T-helper 17 cell (primary cell): ENCODE results near the gene BUB1. TPM values are rescaled to one million over a fixed set of nuclear protein-coding genes. Genes with fewer than 3 reads are reported as not detected.

ENCODE experiments used
- ATAC-seq: fragments of 150-1000 bp; cut with Tn5 transposase; 2 replicates; pipeline ENCODE4 v1.10.0; 2021; ENCODE audit warnings: mild to moderate bottlenecking, moderate library complexity
- DNase-seq, 3 donors: peaks; one replicate each; pipeline versions ENCODE4 v3.0.0 to v3.0.0-alpha.2; 2020 to 2021
- H3K9me3 ChIP-seq: one replicate; pipeline ENCODE4 v1.7.0; 2013; ENCODE audit warnings: low read length, mild to moderate bottlenecking; ENCODE audit not compliant: control insufficient read depth, poor library complexity, severe bottlenecking
- H3K27ac Mint-ChIP-seq: one replicate; pipeline ENCODE4 v1.8.0; 2022; ENCODE audit warnings: mild to moderate bottlenecking, moderate library complexity, mixed read lengths
- H3K27me3 Mint-ChIP-seq: one replicate; pipeline ENCODE4 v1.8.0; 2022; ENCODE audit warnings: mixed read lengths
- H3K36me3 Mint-ChIP-seq: one replicate; pipeline ENCODE4 v1.8.0; 2022; ENCODE audit warnings: low read depth, mixed read lengths
- H3K4me1 Mint-ChIP-seq: one replicate; pipeline ENCODE4 v1.8.0; 2022; ENCODE audit warnings: mild to moderate bottlenecking, mixed read lengths
- H3K4me3 Mint-ChIP-seq: one replicate; pipeline ENCODE4 v1.8.0; 2022; ENCODE audit warnings: mild to moderate bottlenecking, moderate library complexity, mixed read lengths
- total RNA-seq, 4 donors: library from RNA in 2 of 4; stranded (reverse) in 2 of 4; gene quantifications; one replicate each; pipeline ENCODE4 v1.2.3 and lab custom pipeline; 2022 to 2026

Gene BUB1
- 1 to 10 TPM; 3.2 to 8.6 TPM for total RNA-seq
- 8.8 to 9.2 reads per million in 2 donors for total RNA-seq (lab: John Stamatoyannopoulos, UW)

DNA sequence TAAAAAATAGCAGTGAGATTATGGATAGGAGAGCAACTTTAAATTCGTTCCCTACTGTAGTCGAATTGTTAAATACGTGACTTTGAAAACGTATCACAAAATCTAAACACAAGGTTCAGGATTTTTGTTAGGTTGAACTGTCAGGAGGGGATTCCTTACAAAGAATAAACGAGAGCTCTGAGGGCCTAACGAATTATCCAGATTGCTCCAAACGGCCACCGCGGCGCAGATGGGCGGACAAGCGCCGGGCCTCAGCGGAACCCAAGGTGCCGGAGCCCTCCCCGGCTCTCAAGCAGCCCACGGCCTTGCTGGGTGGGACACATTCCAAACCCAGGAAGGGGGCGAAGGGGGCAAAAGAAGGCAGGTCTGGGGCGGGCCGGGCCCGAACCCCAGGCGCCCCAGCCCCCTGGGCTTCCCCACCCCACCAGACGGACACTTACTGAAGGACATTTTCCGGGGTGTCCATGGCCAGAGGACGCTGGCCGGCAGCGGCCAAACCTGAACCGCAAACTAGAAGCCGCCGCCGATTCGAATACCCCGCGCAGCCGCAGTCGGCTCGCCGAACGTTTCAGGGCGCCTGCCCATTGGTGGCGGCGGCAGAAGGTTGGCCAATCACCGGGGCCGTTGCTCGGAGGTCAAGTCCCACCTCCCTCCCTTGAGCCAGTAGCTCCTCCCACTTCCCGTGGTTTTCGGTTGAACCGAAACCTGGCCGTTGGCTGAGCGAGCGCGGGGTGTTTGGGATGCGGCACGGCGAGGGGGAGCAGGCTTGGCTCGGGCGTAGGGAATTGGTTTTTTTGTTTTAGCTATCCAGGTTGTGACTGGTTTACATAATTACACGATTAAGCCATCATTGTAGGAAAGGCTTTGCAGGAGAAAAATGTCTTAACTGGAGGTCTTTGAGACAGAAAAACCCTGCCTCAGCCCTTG is at the start of gene BUB1:
BUB1 (minus strand) TSS at position 534 of the 927 bp plus-strand sequence; CDS start at position 466, 68 bp downstream.
- DNase-seq (peak; percentile 90 to 93 (median 92)), ATAC-seq (peak; percentile 98)
- H3K4me3 Mint-ChIP-seq: peak within 1 kb of the TSS; percentile 99
- H3K27me3 Mint-ChIP-seq: no peaks in the 10 kb centered on the region
- H3K36me3 Mint-ChIP-seq: peaks cover 5% of the 10 kb centered on the region
- peak within 1 kb of the TSS; percentile 94 for H3K27ac Mint-ChIP-seq
- H3K9me3 ChIP-seq: no peaks in the 10 kb centered on the region
- peaks cover 8% of the 10 kb centered on the region for H3K4me1 Mint-ChIP-seq

DNA sequence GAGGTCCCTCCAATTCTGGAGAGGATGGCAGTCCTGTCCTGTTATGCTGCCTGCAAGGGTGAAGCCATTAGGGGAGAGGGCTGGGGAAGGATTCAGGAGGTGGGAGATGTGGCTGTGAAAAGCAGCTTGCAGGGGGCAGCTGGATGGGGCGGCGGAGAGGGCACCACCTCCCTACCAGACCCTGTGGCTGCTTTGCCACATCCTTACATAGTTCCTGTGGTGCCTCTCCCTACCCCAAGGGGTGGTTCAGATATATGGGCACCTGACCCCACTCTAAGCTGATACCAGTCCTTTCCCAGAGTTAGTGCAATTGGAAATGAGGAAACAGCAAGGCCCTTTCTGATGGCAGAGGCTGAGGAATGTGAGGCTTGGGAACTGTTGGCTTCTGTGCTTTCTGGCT is 48.4 kb upstream of the BUB1 start:
- peaks cover 36% of the 10 kb centered on the region for H3K27me3 Mint-ChIP-seq
- H3K9me3 ChIP-seq: no peaks in the 10 kb centered on the region
- DNase-seq (no peak), ATAC-seq (no peak)
- peaks cover 2% of the 10 kb centered on the region for H3K36me3 Mint-ChIP-seq
- H3K27ac Mint-ChIP-seq: no peak overlapping the region
- no peaks in the 10 kb centered on the region for H3K4me1 Mint-ChIP-seq
- H3K4me3 Mint-ChIP-seq: no peak overlapping the region

DNA sequence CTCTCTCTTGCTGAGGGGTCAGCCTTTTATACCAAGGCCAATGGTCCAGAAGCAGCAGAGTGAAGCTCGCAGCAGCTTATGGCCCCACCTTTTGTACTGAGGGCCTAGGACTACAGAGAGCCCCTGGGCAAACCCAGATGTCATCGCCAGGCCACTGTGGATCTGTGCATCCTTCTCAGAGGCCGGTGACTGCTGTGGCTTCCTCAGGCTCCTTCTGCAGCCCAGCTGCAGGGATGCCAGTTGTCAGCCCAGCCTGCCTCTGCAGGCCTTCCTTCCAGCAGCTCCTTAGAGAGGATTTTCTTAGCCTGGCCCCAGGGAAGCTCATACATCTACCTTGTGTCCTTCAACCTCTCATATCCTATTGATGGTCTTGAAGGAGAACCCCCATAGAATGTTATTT is 48.0 kb upstream of the BUB1 start:
- Mint-ChIP-seq H3K27me3 (peaks cover 32% of the 10 kb centered on the region), H3K4me1 (no peaks in the 10 kb centered on the region), H3K4me3 (no peak overlapping the region), H3K27ac (no peak overlapping the region), H3K36me3 (peaks cover under 1% of the 10 kb centered on the region)
- ATAC-seq: no peak
- no peaks in the 10 kb centered on the region for H3K9me3 ChIP-seq
- no peak for DNase-seq

DNA sequence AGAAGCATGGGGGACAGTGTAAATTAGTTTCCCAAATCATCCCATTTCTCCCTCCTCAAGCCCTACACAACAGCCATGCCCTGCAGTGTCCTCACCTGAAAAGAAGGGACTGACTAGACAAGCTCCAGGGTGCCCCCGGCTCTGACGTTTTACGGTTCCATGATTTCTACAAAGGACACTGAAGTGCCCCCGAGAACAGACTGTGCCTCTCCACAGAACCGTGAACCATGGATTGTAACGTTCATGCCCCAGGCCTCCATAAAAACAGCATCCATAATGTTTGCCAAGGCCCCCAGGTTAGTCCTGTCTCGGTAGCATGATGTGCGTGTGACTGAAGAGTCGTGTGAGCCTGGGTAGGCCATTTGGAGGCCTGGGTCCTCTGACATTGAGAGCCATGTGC is 47.5 kb upstream of the BUB1 start:
- ATAC-seq (no peak), DNase-seq (no peak)
- peaks cover 32% of the 10 kb centered on the region for H3K27me3 Mint-ChIP-seq
- no peaks in the 10 kb centered on the region for H3K4me1 Mint-ChIP-seq
- H3K9me3 ChIP-seq: no peaks in the 10 kb centered on the region
- H3K36me3 Mint-ChIP-seq: no peaks in the 10 kb centered on the region
- H3K27ac Mint-ChIP-seq: no peak overlapping the region
- H3K4me3 Mint-ChIP-seq: no peak overlapping the region

DNA sequence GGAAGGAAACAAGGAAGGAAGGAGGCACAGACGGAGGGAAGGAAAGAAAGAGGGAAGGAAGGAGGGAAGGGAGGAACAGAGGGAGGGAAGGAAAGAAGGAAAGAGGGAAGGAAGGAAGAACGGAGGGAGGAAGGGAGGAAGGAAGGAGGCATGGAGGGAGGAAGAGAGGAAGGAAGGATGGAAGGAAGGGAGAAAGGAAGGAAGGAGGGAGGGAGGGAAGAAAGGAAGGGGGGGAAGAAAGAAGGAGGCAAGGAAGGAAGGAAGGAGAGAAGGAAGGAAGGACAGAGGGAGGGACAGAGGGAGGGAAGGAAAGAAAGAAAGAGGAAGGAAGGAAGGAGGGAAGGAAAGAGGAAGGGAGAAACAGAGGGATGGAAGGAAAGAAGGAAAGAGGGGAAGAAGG is 47.0 kb upstream of the BUB1 start:
- no peak for ATAC-seq
- no peaks in the 10 kb centered on the region for H3K9me3 ChIP-seq
- H3K27ac Mint-ChIP-seq: no peak overlapping the region
- H3K4me3 Mint-ChIP-seq: no peak overlapping the region
- no peaks in the 10 kb centered on the region for H3K36me3 Mint-ChIP-seq
- no peak for DNase-seq
- peaks cover 32% of the 10 kb centered on the region for H3K27me3 Mint-ChIP-seq
- H3K4me1 Mint-ChIP-seq: no peaks in the 10 kb centered on the region

DNA sequence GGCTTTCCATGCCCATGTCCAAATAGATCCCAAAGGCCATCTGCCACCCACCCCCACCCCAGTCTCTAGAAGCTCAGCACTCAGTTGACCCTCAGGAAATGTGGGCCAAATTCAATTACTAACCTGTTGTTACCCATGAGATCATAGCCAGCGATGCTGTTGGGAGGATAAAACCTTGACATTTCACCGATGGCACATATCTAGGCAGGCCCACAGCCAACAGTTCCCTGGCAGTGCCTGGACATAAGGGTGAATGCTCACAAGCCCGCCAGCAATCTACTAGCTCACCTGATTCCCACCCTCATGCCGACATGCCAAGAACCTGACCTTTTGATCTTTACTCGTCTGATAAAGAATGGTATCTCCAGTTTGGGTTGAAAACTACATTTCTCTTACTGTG is 42.7 kb upstream of the BUB1 start:
- Mint-ChIP-seq H3K4me1 (no peaks in the 10 kb centered on the region), H3K4me3 (no peak overlapping the region), H3K36me3 (no peaks in the 10 kb centered on the region), H3K27ac (no peak overlapping the region), H3K27me3 (peaks cover 50% of the 10 kb centered on the region)
- no peaks in the 10 kb centered on the region for H3K9me3 ChIP-seq
- no peak for DNase-seq
- no peak for ATAC-seq

DNA sequence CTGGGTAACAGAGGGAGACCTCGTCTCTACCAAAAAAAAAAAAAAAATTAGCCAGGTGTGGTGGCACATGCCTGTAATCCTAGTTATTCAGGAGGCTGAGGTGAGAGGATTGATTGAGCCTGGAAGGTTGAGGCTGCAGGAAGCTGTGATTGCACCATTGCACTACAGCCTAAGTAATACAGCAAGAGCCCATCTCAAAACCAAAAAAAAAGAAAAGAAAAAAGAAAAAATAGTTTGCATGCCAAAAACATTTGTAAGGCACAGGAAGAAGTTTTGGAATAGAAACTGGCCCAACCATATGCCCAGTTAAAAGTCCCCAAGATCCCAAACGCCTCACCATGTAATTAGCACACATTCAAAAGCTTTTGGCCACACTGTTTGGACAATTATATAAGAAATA is 41.1 kb upstream of the BUB1 start:
- H3K36me3 Mint-ChIP-seq: no peaks in the 10 kb centered on the region
- H3K27ac Mint-ChIP-seq: no peak overlapping the region
- no peak for ATAC-seq
- no peak overlapping the region for H3K4me3 Mint-ChIP-seq
- H3K9me3 ChIP-seq: no peaks in the 10 kb centered on the region
- no peak for DNase-seq
- H3K4me1 Mint-ChIP-seq: no peaks in the 10 kb centered on the region
- H3K27me3 Mint-ChIP-seq: peaks cover 61% of the 10 kb centered on the region

DNA sequence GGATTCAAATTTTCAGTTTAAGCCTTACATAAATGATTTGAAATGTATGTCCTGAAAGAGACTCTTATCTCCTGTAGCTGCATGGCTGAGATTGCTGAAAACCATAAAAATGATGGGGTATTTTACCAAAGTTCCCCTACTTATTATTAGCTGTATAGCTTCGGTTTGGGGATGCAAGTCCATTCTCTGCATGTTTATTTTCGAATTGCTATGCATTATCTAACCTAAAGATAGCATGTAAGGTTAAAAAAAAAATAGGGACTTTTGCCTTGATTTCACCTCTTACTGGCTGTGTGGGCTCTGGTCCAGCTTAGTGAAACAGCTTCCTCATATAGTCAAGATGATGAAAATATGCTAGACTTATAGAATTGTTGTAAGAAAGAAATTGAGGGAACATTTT is 40.5 kb upstream of the BUB1 start:
- ATAC-seq: no peak
- Mint-ChIP-seq H3K27me3 (peaks cover 63% of the 10 kb centered on the region), H3K27ac (no peak overlapping the region), H3K36me3 (no peaks in the 10 kb centered on the region), H3K4me3 (no peak overlapping the region), H3K4me1 (no peaks in the 10 kb centered on the region)
- no peaks in the 10 kb centered on the region for H3K9me3 ChIP-seq
- DNase-seq: no peak

DNA sequence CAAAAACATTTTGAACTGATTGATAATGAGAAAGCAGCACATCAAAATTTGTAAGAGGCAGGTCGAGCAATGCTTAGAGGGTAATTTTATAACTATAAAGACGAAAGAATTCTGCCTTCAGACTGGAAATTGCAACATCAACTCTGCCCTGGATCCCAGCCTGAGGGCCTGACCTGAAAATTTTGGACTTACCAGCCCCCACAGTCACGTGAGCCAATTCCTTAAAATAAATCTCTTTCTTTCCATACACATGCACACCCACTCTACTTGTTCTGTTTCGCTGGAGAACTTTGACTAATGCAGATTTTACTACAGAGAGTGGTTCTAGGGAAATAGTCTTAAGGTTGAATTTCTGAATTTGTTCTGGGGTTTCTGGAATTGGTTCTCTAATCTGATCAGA is 39.9 kb upstream of the BUB1 start:
- Mint-ChIP-seq H3K27ac (no peak overlapping the region), H3K27me3 (peaks cover 66% of the 10 kb centered on the region), H3K36me3 (peaks cover 2% of the 10 kb centered on the region), H3K4me1 (no peaks in the 10 kb centered on the region), H3K4me3 (no peak overlapping the region)
- H3K9me3 ChIP-seq: no peaks in the 10 kb centered on the region
- no peak for ATAC-seq
- no peak for DNase-seq

DNA sequence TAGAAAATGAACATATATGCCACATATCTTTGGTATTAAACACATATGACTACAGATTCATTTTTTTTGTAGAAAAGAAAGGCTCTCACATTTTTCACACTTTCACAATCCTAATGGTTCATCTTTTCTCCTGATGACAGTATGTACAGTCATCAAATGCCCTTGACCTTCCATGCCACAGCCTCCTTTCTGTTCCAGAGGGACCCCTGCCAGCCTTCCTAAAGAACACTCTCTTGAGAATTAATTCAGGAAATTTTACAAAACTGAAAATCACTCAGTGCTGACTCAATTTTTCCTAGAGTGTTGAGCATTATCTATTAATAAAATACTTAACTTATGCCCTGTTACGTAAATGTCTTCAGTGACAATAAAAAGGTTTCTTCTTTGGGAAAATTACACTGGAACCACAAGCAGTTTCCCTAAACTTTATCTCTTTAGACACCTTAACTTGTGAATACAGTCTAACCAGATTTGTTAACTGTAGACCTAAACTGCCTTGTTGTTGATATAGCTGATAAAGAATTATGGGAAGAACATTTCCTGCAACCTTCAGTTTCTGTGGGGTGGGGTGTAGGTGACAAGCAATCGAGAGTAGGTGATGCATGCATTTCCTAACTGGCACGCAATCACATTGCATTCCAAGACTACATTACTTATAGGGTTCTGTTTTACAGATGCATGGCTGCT is 39.2 kb upstream of the BUB1 start:
- Mint-ChIP-seq H3K36me3 (peaks cover 5% of the 10 kb centered on the region), H3K4me1 (no peaks in the 10 kb centered on the region), H3K27me3 (peaks cover 70% of the 10 kb centered on the region), H3K27ac (no peak overlapping the region), H3K4me3 (no peak overlapping the region)
- no peak for DNase-seq
- no peak for ATAC-seq
- H3K9me3 ChIP-seq: no peaks in the 10 kb centered on the region

DNA sequence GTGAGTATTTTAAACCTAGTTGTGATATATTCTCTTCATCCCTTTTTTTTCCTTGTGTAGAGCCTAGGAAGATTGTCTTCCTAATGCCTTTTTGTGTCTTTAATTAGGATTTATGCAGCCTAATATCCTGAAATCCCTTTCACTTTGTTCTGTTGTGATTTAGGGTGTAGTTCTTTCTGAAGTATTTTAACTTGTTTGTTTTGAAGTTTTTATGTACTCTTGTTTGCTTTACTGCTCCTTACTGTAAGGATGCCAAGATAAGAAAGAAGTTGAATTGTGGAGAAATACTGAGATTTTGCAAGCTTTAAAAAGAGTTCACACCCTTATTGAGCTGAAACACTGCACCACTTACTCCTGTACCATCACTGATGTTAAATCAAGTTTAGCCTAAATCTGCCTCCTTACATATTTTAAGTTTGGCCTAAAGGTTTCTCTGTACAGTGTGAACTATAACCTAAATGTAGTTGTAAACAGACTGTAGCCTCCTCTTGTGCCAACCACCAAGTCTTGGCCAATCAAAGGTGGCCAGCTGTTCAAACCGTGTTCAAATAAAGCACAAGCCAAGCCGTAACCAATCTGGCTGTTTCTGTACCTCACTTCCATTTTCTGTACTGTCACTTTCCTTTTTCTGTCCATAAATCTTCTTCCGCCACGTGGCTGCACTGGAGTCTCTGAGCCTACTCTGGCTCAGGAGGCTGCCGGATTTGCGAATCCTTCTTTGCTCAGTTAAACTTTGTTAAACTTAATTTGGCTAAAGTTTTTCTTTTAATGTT is 36.8 kb upstream of the BUB1 start:
- DNase-seq: no peak
- no peaks in the 10 kb centered on the region for H3K4me1 Mint-ChIP-seq
- H3K36me3 Mint-ChIP-seq: peaks cover 8% of the 10 kb centered on the region
- H3K9me3 ChIP-seq: no peaks in the 10 kb centered on the region
- no peak overlapping the region for H3K27ac Mint-ChIP-seq
- no peak overlapping the region for H3K4me3 Mint-ChIP-seq
- peaks cover 76% of the 10 kb centered on the region for H3K27me3 Mint-ChIP-seq
- ATAC-seq: no peak

DNA sequence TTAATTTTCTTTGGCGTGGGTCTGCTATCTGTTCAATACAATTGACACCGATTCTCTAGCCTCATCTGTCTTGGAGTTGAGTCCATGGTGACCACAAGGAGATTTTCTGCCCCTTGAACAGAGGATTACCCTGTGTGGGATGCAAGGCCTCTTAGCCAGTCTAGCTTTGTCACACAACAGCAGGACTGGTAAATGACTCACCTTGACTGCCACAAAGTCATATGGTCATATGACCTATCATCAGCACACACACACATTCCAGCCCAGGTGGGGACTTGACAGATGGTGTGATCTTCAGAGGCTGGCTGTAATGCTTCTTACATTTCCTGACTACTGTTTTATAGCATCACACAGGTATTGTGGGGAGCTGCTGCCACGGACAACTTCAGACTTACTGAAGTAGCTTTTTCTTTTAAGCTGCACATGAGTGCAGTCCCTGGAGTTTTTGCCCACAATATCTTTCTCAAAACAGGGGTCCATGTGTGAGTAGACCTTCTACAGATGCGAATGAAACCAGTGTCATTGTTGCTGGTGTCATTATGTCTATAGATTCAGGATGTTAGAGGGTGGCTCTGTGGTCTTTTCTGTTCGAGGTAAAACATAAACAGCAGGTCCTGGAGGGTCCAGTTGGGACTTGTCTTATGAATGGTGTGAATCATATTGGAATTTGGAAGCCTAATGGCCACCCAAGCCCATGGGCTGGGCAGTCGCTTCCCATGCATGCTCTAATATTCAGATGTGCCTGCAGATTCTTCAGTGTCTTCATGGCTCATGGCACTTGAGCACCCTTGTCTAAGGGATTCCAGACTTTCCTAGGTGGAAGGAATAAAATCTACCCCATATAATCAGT is 35.9 kb upstream of the BUB1 start:
- H3K9me3 ChIP-seq: no peaks in the 10 kb centered on the region
- ATAC-seq (no peak), DNase-seq (no peak)
- Mint-ChIP-seq H3K36me3 (peaks cover 8% of the 10 kb centered on the region), H3K4me1 (no peaks in the 10 kb centered on the region), H3K4me3 (no peak overlapping the region), H3K27me3 (peaks cover 83% of the 10 kb centered on the region), H3K27ac (no peak overlapping the region)
